B cell (primary cell): ENCODE measurements around the gene ASMTL. TPM values are rescaled to one million over a fixed set of nuclear protein-coding genes. Genes with fewer than 3 reads are reported as not detected.
A peak's percentile ranks its signal among the peaks of the same experiment; 100 is the strongest.

ENCODE experiments used
- ATAC-seq: fragments of 200-7000 bp; cut with Tn5 transposase; one replicate; pipeline ENCODE4 v1.10.0; 2021; ENCODE audit warnings: low read depth, mild to moderate bottlenecking, moderate number of reproducible peaks, moderate library complexity
- CTCF ChIA-PET: fragments of 350-600 bp; sonication (Branson Sonifier 250); formaldehyde crosslinking; loops from one replicate; lab custom pipeline; 2021; ENCODE audit warnings: antibody characterized with exemption, inconsistent platforms; lab: Charles Lee
- POLR2A ChIA-PET: fragments of 350-600 bp; sonication (Branson Sonifier 250); formaldehyde crosslinking; loops from one replicate; lab custom pipeline; 2021; ENCODE audit warnings: antibody characterized with exemption; lab: Charles Lee
- DNase-seq: peaks from one replicate; pipeline ENCODE4 v3.0.0; 2013
- H2AFZ ChIP-seq: 2 replicates; pipeline ENCODE4 v1.6.1; 2012; ENCODE audit warnings: mild to moderate bottlenecking, low read depth, low read length; ENCODE audit not compliant: insufficient read depth, poor library complexity, severe bottlenecking
- H3K27ac ChIP-seq, 2 donors: 1 replicate in 1 of 2; 2 replicates in 1 of 2; pipeline ENCODE4 v1.5.1; 2012 to 2013; ENCODE audit warnings: low read length in 2 of 2, mild to moderate bottlenecking in 2 of 2, moderate library complexity in 1 of 2
- H3K27me3 ChIP-seq, 4 experiments: fragments of 200-600 bp in 1 of 4; sonication (generic) in 1 of 4; replicated peaks in 1 of 4; 1 replicate in 2 of 4; 2 replicates in 2 of 4; pipeline versions ENCODE4 v1.6.1 to v1.7.0; 2013 to 2016; ENCODE audit warnings: low read length in 3 of 4, mild to moderate bottlenecking in 2 of 4, mixed read lengths in 1 of 4, moderate library complexity in 1 of 4; ENCODE audit not compliant: insufficient read depth in 4 of 4, control insufficient read depth in 3 of 4; ENCODE audit errors: control extremely low read depth in 1 of 4
- H3K36me3 ChIP-seq, 2 experiments: replicated peaks in 1 of 2; 1 replicate in 1 of 2; 2 replicates in 1 of 2; pipeline versions ENCODE4 v1.6.1 to v1.7.1; 2013; ENCODE audit warnings: low read length in 1 of 2; ENCODE audit not compliant: insufficient read depth in 2 of 2, control insufficient read depth in 1 of 2; ENCODE audit errors: control extremely low read depth in 1 of 2, extremely low read depth in 1 of 2
- H3K4me1 ChIP-seq, 2 donors: fragments of 200-600 bp in 1 of 2; sonication (generic) in 1 of 2; 1 replicate in 1 of 2; 2 replicates in 1 of 2; pipeline versions ENCODE4 v1.5.1 to v1.6.1; 2013 to 2017; ENCODE audit warnings: low read length in 2 of 2; ENCODE audit not compliant: control insufficient read depth in 2 of 2, insufficient read depth in 2 of 2
- H3K4me2 ChIP-seq: replicated peaks from 2 replicates; pipeline ENCODE3; 2012; ENCODE audit warnings: mild to moderate bottlenecking, low read depth, low read length; ENCODE audit not compliant: poor library complexity, severe bottlenecking
- H3K4me3 ChIP-seq, 5 experiments: fragments of 200-600 bp in 1 of 5; sonication (generic) in 1 of 5; 1 replicate in 3 of 5; 2 replicates in 2 of 5; pipeline versions ENCODE4 v1.5.1 to v1.7.0; 2011 to 2016; ENCODE audit warnings: low read length in 4 of 5, mild to moderate bottlenecking in 4 of 5, low read depth in 2 of 5, control low read depth in 1 of 5, moderate library complexity in 1 of 5; ENCODE audit not compliant: insufficient read depth in 1 of 5; ENCODE audit errors: control extremely low read depth in 1 of 5, extremely low read depth in 1 of 5
- H3K79me2 ChIP-seq: fragments of 200-600 bp; sonication (generic); one replicate; pipeline ENCODE4 v1.6.0; 2016; ENCODE audit warnings: low read length; ENCODE audit not compliant: control insufficient read depth, insufficient read depth
- H3K9ac ChIP-seq: fragments of 200-600 bp; sonication (generic); 2 replicates; pipeline ENCODE4 v1.6.1; 2017; ENCODE audit warnings: mild to moderate bottlenecking, low read length, moderate library complexity
- H3K9me3 ChIP-seq, 3 donors: one replicate each; pipeline versions ENCODE4 v1.6.1 to v1.7.1; 2013; ENCODE audit warnings: low read length in 2 of 3; ENCODE audit not compliant: control insufficient read depth in 2 of 3, insufficient read depth in 1 of 3; ENCODE audit errors: control extremely low read depth in 1 of 3
- H4K20me1 ChIP-seq: 2 replicates; pipeline ENCODE4 v1.6.0; 2012; ENCODE audit warnings: mild to moderate bottlenecking, low read length; ENCODE audit not compliant: insufficient read depth, control insufficient read depth, poor library complexity, severe bottlenecking
- H3K27ac Mint-ChIP-seq: one replicate; pipeline ENCODE4 v1.8.0; 2021; ENCODE audit warnings: mixed read lengths
- H3K27me3 Mint-ChIP-seq: one replicate; pipeline ENCODE4 v1.8.0; 2021; ENCODE audit warnings: mixed read lengths
- H3K4me1 Mint-ChIP-seq: one replicate; pipeline ENCODE4 v1.8.0; 2021; ENCODE audit warnings: mixed read lengths
- H3K4me3 Mint-ChIP-seq: one replicate; pipeline ENCODE4 v1.8.0; 2021; ENCODE audit warnings: mixed read lengths
- H3K9me3 Mint-ChIP-seq: one replicate; pipeline ENCODE4 v1.8.0; 2022; ENCODE audit warnings: mixed read lengths; ENCODE audit not compliant: insufficient read depth
- EZH2 ChIP-seq: IDR thresholded peaks from 2 replicates; pipeline ENCODE4 v1.6.1; 2012; ENCODE audit warnings: borderline replicate concordance, low read depth, mild to moderate bottlenecking, moderate library complexity, low read length; ENCODE audit not compliant: insufficient read depth, poor library complexity, severe bottlenecking
- WGBS: methylation state at CpG from one replicate; pipeline ENCODE4 v1.1.5; 2013; ENCODE audit warnings: missing lambda C conversion rate; ENCODE audit not compliant: insufficient coverage; 5-methylcytosine and 5-hydroxymethylcytosine counted together
- intact Hi-C: fragments of 100-400 bp; cut with micrococcal nuclease; formaldehyde crosslinking; loops from one replicate; pipeline ENCODE4 v1.10.0; 2022
- polyA minus RNA-seq: library from RNA; depleted of rRNA, polyadenylated mRNA; stranded (reverse); fragments of >200 nt; gene quantifications from 2 replicates; pipeline ENCODE4 v1.2.3, GENCODE V29; 2012
- polyA plus RNA-seq: library from polyadenylated mRNA; depleted of rRNA; stranded (reverse); fragments of >200 nt; gene quantifications from 2 replicates; pipeline ENCODE4 v1.2.3, GENCODE V29; 2012
- total RNA-seq, 2 donors: library from RNA; stranded (reverse); fragments of 120-200 nt in 1 of 2; gene quantifications; 1 replicate in 1 of 2; 2 replicates in 1 of 2; pipeline versions ENCODE4 v1.2.3 to v1.2.4, GENCODE V29; 2013 to 2022
- TF ChIP-seq, protein P1 (sequence below): fragments of 200-600 bp; IDR thresholded peaks from one replicate; pipeline ENCODE4 v1.8.0; 2022; ENCODE audit warnings: antibody characterized with exemption, mild to moderate bottlenecking

ASMTL gene, protein sequence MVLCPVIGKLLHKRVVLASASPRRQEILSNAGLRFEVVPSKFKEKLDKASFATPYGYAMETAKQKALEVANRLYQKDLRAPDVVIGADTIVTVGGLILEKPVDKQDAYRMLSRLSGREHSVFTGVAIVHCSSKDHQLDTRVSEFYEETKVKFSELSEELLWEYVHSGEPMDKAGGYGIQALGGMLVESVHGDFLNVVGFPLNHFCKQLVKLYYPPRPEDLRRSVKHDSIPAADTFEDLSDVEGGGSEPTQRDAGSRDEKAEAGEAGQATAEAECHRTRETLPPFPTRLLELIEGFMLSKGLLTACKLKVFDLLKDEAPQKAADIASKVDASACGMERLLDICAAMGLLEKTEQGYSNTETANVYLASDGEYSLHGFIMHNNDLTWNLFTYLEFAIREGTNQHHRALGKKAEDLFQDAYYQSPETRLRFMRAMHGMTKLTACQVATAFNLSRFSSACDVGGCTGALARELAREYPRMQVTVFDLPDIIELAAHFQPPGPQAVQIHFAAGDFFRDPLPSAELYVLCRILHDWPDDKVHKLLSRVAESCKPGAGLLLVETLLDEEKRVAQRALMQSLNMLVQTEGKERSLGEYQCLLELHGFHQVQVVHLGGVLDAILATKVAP
- total RNA-seq (50.4 and 52.9 TPM in 2 replicates), polyA plus RNA-seq (15.3 and 33.3 TPM in 2 replicates), polyA minus RNA-seq (19.6 and 21.9 TPM in 2 replicates)
- total RNA-seq (2013), result 17.6 TPM

DNA sequence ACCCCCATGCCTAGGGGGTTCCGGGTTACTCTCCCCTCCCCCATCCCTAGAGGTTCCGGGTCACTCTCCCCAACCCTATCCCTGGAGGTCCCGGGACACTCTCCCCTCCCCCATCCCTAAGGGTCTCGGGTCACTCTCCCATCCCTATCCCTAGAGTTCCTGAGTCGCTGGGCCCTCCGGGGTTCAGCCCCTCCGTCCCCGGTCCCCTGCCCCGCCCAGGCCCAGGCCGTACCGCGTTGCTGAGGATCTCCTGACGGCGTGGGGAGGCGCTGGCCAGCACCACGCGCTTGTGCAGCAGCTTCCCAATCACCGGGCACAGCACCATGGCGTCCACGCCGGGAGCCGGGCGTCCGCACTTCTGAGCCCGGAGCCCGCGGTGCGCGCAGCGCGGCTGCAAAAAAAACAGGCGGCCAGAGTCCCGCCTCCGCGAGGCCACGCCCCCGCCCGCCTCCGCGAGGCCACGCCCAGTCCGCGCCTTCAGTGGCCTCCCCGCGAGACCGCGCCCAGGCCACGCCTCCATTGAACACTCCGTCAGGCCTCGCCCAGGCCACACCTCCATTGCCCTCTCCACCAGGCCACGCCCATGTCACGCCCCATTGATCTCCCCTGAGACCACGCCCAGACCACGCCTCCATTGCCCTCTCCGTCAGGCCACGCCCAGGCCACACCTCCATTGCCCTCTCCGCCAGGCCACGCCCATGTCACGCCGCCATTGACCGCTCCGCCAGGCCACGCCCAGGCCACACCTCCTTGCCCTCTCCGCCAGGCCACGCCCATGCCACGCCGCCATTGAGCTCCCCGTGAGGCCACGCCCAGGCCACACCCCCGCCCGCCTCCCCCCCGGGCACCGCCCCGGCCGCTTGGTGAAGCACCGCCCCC is at the start of gene ASMTL:
Gene ASMTL, minus strand, starts transcription at position 394 of the 879 bp plus-strand sequence. Its CDS starts 69 bp downstream, at position 325.
- Histone ChIP-seq H3K4me2 (peak within 1 kb of the TSS; percentile 100), H3K36me3 (no peaks in the 10 kb centered on the region), H2AFZ (peak within 1 kb of the TSS; percentile 78), H3K27me3 (no peaks in the 10 kb centered on the region), H3K27ac (peak within 1 kb of the TSS; percentile 91 to 96), H3K79me2 (peaks cover 82% of the 10 kb centered on the region), H3K9me3 (peaks cover 0 to 14% (median 0%) of the 10 kb centered on the region in 3 donors), H3K4me3 (peak within 1 kb of the TSS; percentile 50 to 97 (median 92)), H3K4me1 (peaks cover 20 to 56% of the 10 kb centered on the region in 2 donors), H4K20me1 (peaks cover 27% of the 10 kb centered on the region), H3K9ac (peak within 1 kb of the TSS; percentile 96)
- intact Hi-C loops, result loop anchor here (1.0 to 2.0 kb wide), 6 partner anchors 29 to 1157 kb away; partner anchors contain the start of genes AKAP17A and SLC25A6
- POLR2A ChIA-PET, result no interaction called here
- WGBS, result under 1% methylated on average over 72 of the region's 76 CpGs
- Mint-ChIP-seq H3K4me1 (peaks cover 35% of the 10 kb centered on the region), H3K27ac (peak within 1 kb of the TSS; percentile 96), H3K27me3 (no peaks in the 10 kb centered on the region), H3K9me3 (no peaks in the 10 kb centered on the region), H3K4me3 (peak within 1 kb of the TSS; percentile 93)
- ATAC-seq (peak; percentile 79), DNase-seq (peak; percentile 100)
- CTCF ChIA-PET, result no interaction called here
- TF ChIP-seq, protein P1, sequence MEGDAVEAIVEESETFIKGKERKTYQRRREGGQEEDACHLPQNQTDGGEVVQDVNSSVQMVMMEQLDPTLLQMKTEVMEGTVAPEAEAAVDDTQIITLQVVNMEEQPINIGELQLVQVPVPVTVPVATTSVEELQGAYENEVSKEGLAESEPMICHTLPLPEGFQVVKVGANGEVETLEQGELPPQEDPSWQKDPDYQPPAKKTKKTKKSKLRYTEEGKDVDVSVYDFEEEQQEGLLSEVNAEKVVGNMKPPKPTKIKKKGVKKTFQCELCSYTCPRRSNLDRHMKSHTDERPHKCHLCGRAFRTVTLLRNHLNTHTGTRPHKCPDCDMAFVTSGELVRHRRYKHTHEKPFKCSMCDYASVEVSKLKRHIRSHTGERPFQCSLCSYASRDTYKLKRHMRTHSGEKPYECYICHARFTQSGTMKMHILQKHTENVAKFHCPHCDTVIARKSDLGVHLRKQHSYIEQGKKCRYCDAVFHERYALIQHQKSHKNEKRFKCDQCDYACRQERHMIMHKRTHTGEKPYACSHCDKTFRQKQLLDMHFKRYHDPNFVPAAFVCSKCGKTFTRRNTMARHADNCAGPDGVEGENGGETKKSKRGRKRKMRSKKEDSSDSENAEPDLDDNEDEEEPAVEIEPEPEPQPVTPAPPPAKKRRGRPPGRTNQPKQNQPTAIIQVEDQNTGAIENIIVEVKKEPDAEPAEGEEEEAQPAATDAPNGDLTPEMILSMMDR, result no peak
- TF ChIP-seq EZH2, result no peak
